Caco-2 (cell line): Measurements from ENCODE around the gene PHF1. TPM values are rescaled to one million over a fixed set of nuclear protein-coding genes. Genes with fewer than 3 reads are reported as not detected.

ENCODE experiments used
- BruUV-seq: library from RNA; stranded (reverse); fragments of 400-500 nt; replicated peaks from 2 replicates; lab custom pipeline; 2021; lab: Mats Ljungman, UMichigan
- CTCF ChIA-PET: fragments of 300-600 bp; sonication (Branson Sonifier 250); formaldehyde crosslinking; loops from one replicate; lab custom pipeline; 2022; ENCODE audit warnings: antibody characterized with exemption; lab: Charles Lee
- POLR2A ChIA-PET: fragments of 300-600 bp; sonication (Branson Sonifier 250); formaldehyde crosslinking; loops from one replicate; lab custom pipeline; 2022; ENCODE audit warnings: antibody characterized with exemption; lab: Charles Lee
- DNase-seq, 2 experiments: peaks; one replicate each; pipeline versions ENCODE4 v3.0.0 to v3.0.0-alpha.2; 2020 to 2022
- H3K27me3 ChIP-seq: replicated peaks from 2 replicates; pipeline ENCODE4 v1.6.0; 2011; ENCODE audit warnings: low read length; ENCODE audit not compliant: control insufficient read depth, insufficient read depth
- H3K36me3 ChIP-seq: 2 replicates; pipeline ENCODE4 v1.5.1; 2011; ENCODE audit warnings: low read length; ENCODE audit not compliant: control insufficient read depth, insufficient read depth
- H3K4me1 ChIP-seq: fragments of 250-450 bp; sonication (Bioruptor Pico); 2 replicates; pipeline ENCODE4 v1.5.1; 2020; ENCODE audit warnings: mild to moderate bottlenecking
- H3K4me3 ChIP-seq: 2 replicates; pipeline ENCODE4 v1.5.1; 2011; ENCODE audit warnings: low read depth, mild to moderate bottlenecking, control low read depth, low read length
- H3K9me3 ChIP-seq: fragments of 250-450 bp; sonication (Bioruptor Pico); 2 replicates; pipeline ENCODE4 v1.5.1; 2020; ENCODE audit warnings: mild to moderate bottlenecking, moderate library complexity
- H3K27ac Mint-ChIP-seq: one replicate; pipeline ENCODE4 v1.8.0; 2022; ENCODE audit warnings: mixed read lengths; ENCODE audit not compliant: unreplicated experiment
- H3K27me3 Mint-ChIP-seq: one replicate; pipeline ENCODE4 v1.8.0; 2022; ENCODE audit warnings: mixed read lengths; ENCODE audit not compliant: insufficient read depth, unreplicated experiment
- H3K36me3 Mint-ChIP-seq: one replicate; pipeline ENCODE4 v1.8.0; 2022; ENCODE audit warnings: mild to moderate bottlenecking, mixed read lengths; ENCODE audit not compliant: insufficient read depth, unreplicated experiment
- H3K4me1 Mint-ChIP-seq: one replicate; pipeline ENCODE4 v1.8.0; 2022; ENCODE audit warnings: low read depth, mixed read lengths; ENCODE audit not compliant: unreplicated experiment
- H3K4me3 Mint-ChIP-seq: one replicate; pipeline ENCODE4 v1.8.0; 2022; ENCODE audit warnings: mild to moderate bottlenecking, moderate library complexity, mixed read lengths; ENCODE audit not compliant: unreplicated experiment
- H3K9me3 Mint-ChIP-seq: one replicate; pipeline ENCODE4 v1.8.0; 2022; ENCODE audit warnings: mixed read lengths; ENCODE audit not compliant: unreplicated experiment
- intact Hi-C: fragments of 100-400 bp; cut with micrococcal nuclease; formaldehyde crosslinking; loops from one replicate; pipeline ENCODE4 v1.10.0; 2022; ENCODE audit not compliant: unreplicated experiment
- total RNA-seq: library from RNA; stranded (reverse); gene quantifications from 2 replicates; pipeline ENCODE4 v1.2.3, GENCODE V29; 2022
- TF ChIP-seq, protein P1 (sequence below), 2 experiments: fragments of 200-600 bp in 1 of 2; IDR thresholded peaks; 1 replicate in 1 of 2; 2 replicates in 1 of 2; pipeline versions ENCODE4 v1.5.1 to v1.8.0; 2011 to 2022; ENCODE audit warnings: antibody characterized with exemption in 1 of 2, control low read depth in 1 of 2, inconsistent platforms in 1 of 2, low read depth in 1 of 2, low read length in 1 of 2, mild to moderate bottlenecking in 1 of 2, moderate library complexity in 1 of 2; ENCODE audit not compliant: insufficient read depth in 1 of 2, severe bottlenecking in 1 of 2, unreplicated experiment in 1 of 2

The PHF1 gene
- total RNA-seq, 1 experiment from 2014 or later: 26.4 TPM

DNA sequence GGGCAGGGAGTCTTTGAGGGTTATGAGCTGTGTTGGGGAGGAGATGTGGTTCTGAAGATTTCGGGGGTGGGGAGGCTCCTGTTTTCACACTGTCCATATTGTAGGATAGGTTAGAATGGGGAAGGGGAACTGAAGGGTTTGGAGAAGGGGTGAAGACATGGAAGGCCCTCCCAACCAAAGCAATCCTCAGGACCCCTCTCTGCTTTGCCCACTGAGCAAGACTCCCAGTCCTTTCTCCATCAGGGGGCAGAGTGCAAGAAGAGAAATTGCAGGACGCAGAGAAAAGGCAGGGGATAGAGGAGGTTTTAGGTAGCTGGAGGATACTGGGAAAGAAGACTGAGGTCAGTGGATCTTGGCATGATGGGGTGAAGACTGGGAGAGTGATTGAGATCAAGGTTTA is 13.0 kb downstream of the PHF1 start:
- TF ChIP-seq, protein P1, sequence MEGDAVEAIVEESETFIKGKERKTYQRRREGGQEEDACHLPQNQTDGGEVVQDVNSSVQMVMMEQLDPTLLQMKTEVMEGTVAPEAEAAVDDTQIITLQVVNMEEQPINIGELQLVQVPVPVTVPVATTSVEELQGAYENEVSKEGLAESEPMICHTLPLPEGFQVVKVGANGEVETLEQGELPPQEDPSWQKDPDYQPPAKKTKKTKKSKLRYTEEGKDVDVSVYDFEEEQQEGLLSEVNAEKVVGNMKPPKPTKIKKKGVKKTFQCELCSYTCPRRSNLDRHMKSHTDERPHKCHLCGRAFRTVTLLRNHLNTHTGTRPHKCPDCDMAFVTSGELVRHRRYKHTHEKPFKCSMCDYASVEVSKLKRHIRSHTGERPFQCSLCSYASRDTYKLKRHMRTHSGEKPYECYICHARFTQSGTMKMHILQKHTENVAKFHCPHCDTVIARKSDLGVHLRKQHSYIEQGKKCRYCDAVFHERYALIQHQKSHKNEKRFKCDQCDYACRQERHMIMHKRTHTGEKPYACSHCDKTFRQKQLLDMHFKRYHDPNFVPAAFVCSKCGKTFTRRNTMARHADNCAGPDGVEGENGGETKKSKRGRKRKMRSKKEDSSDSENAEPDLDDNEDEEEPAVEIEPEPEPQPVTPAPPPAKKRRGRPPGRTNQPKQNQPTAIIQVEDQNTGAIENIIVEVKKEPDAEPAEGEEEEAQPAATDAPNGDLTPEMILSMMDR (IDR thresholded peaks at IDR 0.05; ENCODE audit: insufficient read depth in 1 of 2, low read depth in 1 of 2, low read length in 1 of 2, severe bottlenecking in 1 of 2, unreplicated experiment in 1 of 2): no peak
- no peak overlapping the region for H3K4me3 ChIP-seq
- H3K9me3 Mint-ChIP-seq: no peaks in the 10 kb centered on the region
- peak overlapping the region; percentile 81 for H3K4me3 Mint-ChIP-seq
- peaks cover 17% of the 10 kb centered on the region for H3K4me1 Mint-ChIP-seq
- peaks cover 8% of the 10 kb centered on the region for H3K36me3 Mint-ChIP-seq
- peaks cover 23% of the 10 kb centered on the region for H3K4me1 ChIP-seq
- peak overlapping the region; percentile 75 for H3K27ac Mint-ChIP-seq
- ChIA-PET POLR2A (interaction anchor here (0.6 kb wide), 1 partner anchor 126 kb away, joined by 3 read pairs; no protein-coding TSS in a partner anchor), CTCF (no interaction called here)
- DNase-seq: no peak
- H3K27me3 Mint-ChIP-seq: peaks cover 7% of the 10 kb centered on the region
- no peaks in the 10 kb centered on the region for H3K27me3 ChIP-seq
- H3K36me3 ChIP-seq: no peaks in the 10 kb centered on the region
- intact Hi-C loops: no loop called here
- no peaks in the 10 kb centered on the region for H3K9me3 ChIP-seq
- no TSS peak for BruUV-seq

DNA sequence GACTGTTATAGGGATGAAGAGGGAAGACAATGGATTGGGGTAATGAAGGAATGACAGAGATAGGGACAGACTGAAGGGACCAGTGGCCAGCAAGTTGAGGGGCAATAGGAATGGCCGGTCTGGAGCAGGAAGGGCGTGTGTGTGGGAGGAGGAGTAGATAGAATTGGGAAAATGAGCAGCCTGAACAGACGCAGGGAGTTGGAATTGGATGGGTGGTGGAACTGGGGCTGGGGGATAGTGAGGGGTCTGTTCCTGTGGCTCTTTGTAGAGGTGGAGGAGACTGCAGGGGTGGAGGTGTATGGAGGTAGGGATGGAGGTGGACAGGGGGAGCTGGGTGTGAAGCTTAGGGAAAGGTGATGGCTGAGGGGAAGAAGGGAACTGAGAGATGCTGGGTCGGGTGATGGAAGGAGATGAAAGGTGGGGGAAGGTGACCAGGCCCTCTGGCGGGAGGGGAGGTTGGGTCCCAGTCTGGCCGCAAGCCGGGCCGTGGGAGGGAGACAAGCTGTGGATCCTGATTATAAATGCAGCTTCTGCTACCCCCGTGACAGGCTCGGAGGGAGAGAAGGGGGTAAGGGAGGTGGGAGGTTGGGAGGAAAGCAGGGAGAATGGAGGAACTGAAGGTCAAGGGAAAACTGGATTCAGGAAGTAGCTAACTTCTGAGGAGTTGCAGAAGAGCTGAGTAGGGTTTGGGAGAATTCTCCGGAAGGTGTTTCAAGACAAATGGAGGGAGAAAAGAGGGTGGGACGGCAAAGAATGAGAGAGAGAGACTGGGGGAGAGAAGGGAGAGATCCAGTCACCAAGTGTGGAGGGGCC is 14.2 kb downstream of the PHF1 start:
- TSS peak; percentile 94 for BruUV-seq
- Histone ChIP-seq H3K9me3 (no peaks in the 10 kb centered on the region), H3K27me3 (no peaks in the 10 kb centered on the region), H3K36me3 (no peaks in the 10 kb centered on the region), H3K4me1 (peaks cover 30% of the 10 kb centered on the region), H3K4me3 (peak overlapping the region; percentile 71)
- POLR2A ChIA-PET: interaction anchor here (1.4 to 1.5 kb wide), 2 partner anchors 15 to 29 kb away, joined by 7 to 8 read pairs; partner anchors contain the start of gene ZBTB9
- TF ChIP-seq, protein P1 (IDR thresholded peaks at IDR 0.05; ENCODE audit: insufficient read depth in 1 of 2, low read depth in 1 of 2, low read length in 1 of 2, severe bottlenecking in 1 of 2, unreplicated experiment in 1 of 2): no peak
- CTCF ChIA-PET: interaction anchor here (0.5 to 1.7 kb wide), 12 partner anchors 15 to 286 kb away, joined by 3 to 16 read pairs (median 4); partner anchors contain the start of genes BAK1, PHF1, UQCC2 and ZBTB22
- Mint-ChIP-seq H3K27me3 (peaks cover 7% of the 10 kb centered on the region), H3K4me1 (peaks cover 23% of the 10 kb centered on the region), H3K9me3 (no peaks in the 10 kb centered on the region), H3K27ac (peak overlapping the region; percentile 75), H3K36me3 (peaks cover 7% of the 10 kb centered on the region), H3K4me3 (peak overlapping the region; percentile 81)
- intact Hi-C loops: loop anchor here (1.0 to 5.0 kb wide), 3 partner anchors 34 to 147 kb away; partner anchors contain the start of genes KIFC1 and RGL2
- DNase-seq: no peak
